KBM-7 (cell line): ENCODE results near the gene ABCB1.

Source experiments
- DNase-seq: peaks from one replicate; pipeline ENCODE4 v3.0.0-alpha.2; 2015
- in situ Hi-C: fragments of 300-500 bp; cut with MboI; formaldehyde crosslinking; loops from 2 replicates; pipeline ENCODE4 v1.14.3; 2020; ENCODE audit warnings: low sequenced_read_pairs, low pct_unique_long_range_greater_than_20kb, mixed read lengths

ABCB1 gene

GRCh38 chr7:87600130-87601124, at the start of gene ABCB1:
ABCB1 (minus strand) TSS chr7:87600884; CDS start chr7:87600184, 700 bp downstream.
- DNase-seq, result peak; percentile 54
- in situ Hi-C loops, result no loop called here

- no peak for DNase-seq
- in situ Hi-C loops, result no loop called here
Observed at GRCh38 chr7:87648316-87648715, 47.6 kb upstream of the ABCB1 start.

- no peak for DNase-seq
- in situ Hi-C loops, result no loop called here
Observed at GRCh38 chr7:87645446-87645845, 44.8 kb upstream of the ABCB1 start.

GRCh38 chr7:87635921-87636320, 35.2 kb upstream of the ABCB1 start:
- DNase-seq, result no peak
- in situ Hi-C loops, result no loop called here

- in situ Hi-C loops, result no loop called here
- peak; percentile 34 for DNase-seq
Observed at GRCh38 chr7:87628780-87629569, 28.3 kb upstream of the ABCB1 start.

- in situ Hi-C loops, result no loop called here
- no peak for DNase-seq
Observed at GRCh38 chr7:87627634-87627994, 26.9 kb upstream of the ABCB1 start.

GRCh38 chr7:87625101-87625500, 24.4 kb upstream of the ABCB1 start:
- DNase-seq, result no peak
- in situ Hi-C loops, result no loop called here

GRCh38 chr7:87624628-87625027, 23.9 kb upstream of the ABCB1 start:
- in situ Hi-C loops, result no loop called here

GRCh38 chr7:87615197-87615596, 14.5 kb upstream of the ABCB1 start:
- no peak for DNase-seq
- in situ Hi-C loops, result no loop called here

More at GRCh38 chr7:87624628-87625027, 23.9 kb upstream of the ABCB1 start:
- DNase-seq, result no peak

- no peak for DNase-seq
- in situ Hi-C loops, result no loop called here
Observed at GRCh38 chr7:87609916-87610315, 9.2 kb upstream of the ABCB1 start.

GRCh38 chr7:87608431-87608830, 7.7 kb upstream of the ABCB1 start:
- no peak for DNase-seq
- in situ Hi-C loops, result no loop called here

GRCh38 chr7:87604264-87604663, 3.6 kb upstream of the ABCB1 start:
- DNase-seq, result no peak
- in situ Hi-C loops, result no loop called here

- in situ Hi-C loops, result no loop called here
- DNase-seq, result peak; percentile 85
Observed at GRCh38 chr7:87599336-87599735, 1.3 kb downstream of the ABCB1 start.

- no peak for DNase-seq
- in situ Hi-C loops, result no loop called here
Observed at GRCh38 chr7:87598234-87599009, 2.3 kb downstream of the ABCB1 start.

GRCh38 chr7:87596696-87597095, 4.0 kb downstream of the ABCB1 start:
- in situ Hi-C loops, result no loop called here
- no peak for DNase-seq

- no peak for DNase-seq
- in situ Hi-C loops, result no loop called here
Observed at GRCh38 chr7:87596136-87596535, 4.5 kb downstream of the ABCB1 start.

- no peak for DNase-seq
- in situ Hi-C loops, result no loop called here
Observed at GRCh38 chr7:87592300-87592699, 8.4 kb downstream of the ABCB1 start.

GRCh38 chr7:87591211-87591610, 9.5 kb downstream of the ABCB1 start:
- no peak for DNase-seq
- in situ Hi-C loops, result no loop called here

- in situ Hi-C loops, result no loop called here
- DNase-seq, result no peak
Observed at GRCh38 chr7:87590578-87590977, 10.1 kb downstream of the ABCB1 start.
